DND-41 (cell line): ENCODE results near the gene ROCK2.

Source experiments
- CTCF ChIP-seq: IDR thresholded peaks from 2 replicates; pipeline ENCODE4 v1.5.1; 2012; ENCODE audit warnings: borderline replicate concordance, low read length, moderate library complexity, mild to moderate bottlenecking; ENCODE audit not compliant: poor library complexity, severe bottlenecking; ENCODE audit errors: extremely low read depth
- EZH2 ChIP-seq: IDR thresholded peaks from 3 replicates; pipeline ENCODE4 v1.6.1; 2012; ENCODE audit warnings: borderline replicate concordance, low read depth, mild to moderate bottlenecking, moderate library complexity, low read length, inconsistent platforms; ENCODE audit not compliant: severe bottlenecking

- TF ChIP-seq CTCF (no peak), EZH2 (no peak)
Observed at GRCh38 chr2:11368059-11368572, 23.7 kb upstream of the ROCK2 start.
